NCI-H2107 treated with DMSO at 0.1 percent for 48 hours (cell line): ENCODE results near the gene ENTPD6.
"Not testable (repeated sequence)": the region's sequence is repeated elsewhere in the genome, so short reads cannot be mapped to it uniquely, and the experiment has no call there.

ENCODE experiments used
- DNase-seq: peaks from one replicate; lab custom pipeline; 2025; ENCODE audit not compliant: unreplicated experiment; lab: John Stamatoyannopoulos, UW

Gene ENTPD6

DNA sequence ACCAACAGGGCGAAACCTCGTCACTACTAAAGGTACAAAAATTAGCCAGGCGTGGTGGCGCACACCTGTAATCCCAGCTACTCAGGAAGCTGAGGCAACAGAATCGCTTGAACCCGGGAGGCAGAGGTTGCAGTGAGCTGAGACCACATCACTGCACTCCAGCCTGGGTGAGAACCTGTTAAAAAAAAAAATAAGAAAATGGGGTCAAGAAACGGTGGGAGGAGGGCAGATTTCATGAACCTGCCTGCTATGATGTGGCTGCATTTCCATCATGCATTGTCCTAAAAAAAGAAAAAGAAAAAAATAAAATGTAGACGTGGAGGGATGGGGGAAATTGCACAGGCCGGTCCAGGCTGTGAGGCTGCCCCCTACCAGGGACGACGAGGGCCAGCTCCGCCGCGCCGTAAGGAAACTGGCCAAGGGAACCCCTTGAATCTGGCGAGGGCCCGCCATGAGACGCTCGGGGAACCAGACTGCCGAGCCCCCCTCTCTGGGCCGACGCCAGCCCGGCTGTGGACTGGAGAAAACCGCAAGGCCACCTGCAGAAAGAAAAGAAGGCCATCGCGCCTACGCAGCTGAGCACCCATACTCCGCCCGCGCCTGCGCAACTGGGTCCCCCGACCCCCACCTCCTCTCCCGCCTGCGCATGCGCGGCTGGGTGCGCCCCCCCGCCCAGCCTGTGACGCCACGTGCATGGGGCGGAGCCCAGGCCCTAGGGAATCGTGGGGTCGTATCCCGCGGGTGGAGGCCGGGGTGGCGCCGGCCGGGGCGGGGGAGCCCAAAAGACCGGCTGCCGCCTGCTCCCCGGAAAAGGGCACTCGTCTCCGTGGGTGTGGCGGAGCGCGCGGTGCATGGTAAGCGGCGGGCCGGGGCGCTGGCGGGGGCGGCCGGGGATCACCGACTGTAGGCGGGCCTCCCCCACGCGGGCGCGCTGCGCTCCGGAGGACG is at the start of gene ENTPD6:
Gene ENTPD6, plus strand, starts transcription at position 699 of the 948 bp plus-strand sequence. CDS start 10,825 bp downstream, outside the sequence.
- peak; percentile 62 for DNase-seq

DNA sequence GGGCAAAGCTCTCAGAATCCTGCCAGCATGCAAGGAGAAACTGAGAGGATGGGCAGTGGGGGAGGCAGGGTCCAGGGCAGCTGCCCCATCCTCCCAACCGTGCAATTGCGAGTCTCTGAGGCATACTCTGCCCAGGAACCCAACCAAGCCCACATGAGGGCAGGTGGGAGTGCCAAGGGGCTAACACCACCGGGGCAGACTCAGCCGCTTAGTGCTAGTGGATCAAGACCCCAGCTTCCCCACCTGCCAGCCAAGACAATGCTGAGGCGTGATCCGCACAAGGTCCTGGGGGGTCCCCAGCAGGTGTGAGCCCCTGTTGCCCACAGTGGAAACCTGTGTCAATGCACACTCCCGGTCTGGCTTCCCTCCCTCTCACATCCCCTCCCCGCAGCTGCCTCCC is 48.5 kb upstream of the ENTPD6 start:
- no peak for DNase-seq

DNA sequence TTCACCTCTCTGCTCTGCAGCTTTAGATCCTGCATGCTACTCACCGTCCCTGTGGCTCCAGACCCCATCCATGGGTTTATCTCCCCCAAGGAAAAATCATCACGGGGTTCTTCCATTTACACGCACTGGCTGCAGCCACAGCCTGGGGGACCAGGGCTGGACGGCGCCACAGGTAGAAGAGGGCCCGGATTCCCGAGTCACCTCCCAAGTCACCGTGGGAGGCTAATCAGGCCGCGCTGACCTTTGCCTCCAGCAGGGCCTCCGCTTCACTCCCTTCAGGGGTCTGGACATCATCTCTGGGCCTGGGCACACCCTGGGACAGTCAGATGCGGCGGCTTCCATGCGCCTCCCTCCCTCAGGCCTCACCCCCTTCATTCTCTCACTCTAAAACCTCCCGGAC is 47.8 kb upstream of the ENTPD6 start:
- DNase-seq: no peak

DNA sequence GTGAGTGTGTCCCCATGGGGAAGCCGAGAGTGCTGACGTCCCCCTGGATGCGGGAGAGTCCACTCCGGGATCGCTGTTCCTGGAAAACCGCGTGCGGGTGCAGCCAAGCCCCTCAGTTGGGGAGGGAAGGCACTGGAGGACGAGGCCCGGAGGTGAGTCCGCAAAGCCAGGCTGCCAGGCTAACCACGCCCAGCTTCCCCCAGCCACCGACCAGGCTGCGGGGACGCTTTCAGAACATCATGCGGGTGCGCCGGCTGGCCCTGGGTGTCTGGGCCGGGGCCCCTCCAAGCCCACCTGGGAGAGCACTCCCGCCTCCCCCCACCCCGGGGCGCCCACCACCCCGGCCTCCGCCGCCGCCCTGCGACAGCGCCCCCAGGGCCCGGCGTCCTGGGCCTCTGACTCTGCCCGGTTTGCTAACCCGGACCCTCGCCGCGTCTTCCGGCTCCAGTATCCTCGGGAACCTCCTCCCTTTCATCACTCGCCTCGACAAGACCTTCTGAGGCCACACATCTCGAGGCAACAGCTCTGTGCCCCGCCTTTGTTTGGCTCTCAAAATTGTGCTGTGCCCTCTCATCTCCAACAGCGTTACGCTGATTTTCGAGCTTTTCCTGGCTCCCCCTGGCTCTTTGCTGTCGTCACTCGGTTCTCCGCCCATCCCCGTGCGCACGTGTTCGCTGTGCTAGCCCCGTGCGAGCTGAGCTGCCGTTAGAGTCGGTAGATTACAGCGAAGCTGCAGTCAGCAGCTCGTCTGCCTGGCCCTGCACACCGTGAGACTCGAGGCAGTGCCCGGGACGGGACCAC is 47.1 kb upstream of the ENTPD6 start:
- DNase-seq: no peak

DNA sequence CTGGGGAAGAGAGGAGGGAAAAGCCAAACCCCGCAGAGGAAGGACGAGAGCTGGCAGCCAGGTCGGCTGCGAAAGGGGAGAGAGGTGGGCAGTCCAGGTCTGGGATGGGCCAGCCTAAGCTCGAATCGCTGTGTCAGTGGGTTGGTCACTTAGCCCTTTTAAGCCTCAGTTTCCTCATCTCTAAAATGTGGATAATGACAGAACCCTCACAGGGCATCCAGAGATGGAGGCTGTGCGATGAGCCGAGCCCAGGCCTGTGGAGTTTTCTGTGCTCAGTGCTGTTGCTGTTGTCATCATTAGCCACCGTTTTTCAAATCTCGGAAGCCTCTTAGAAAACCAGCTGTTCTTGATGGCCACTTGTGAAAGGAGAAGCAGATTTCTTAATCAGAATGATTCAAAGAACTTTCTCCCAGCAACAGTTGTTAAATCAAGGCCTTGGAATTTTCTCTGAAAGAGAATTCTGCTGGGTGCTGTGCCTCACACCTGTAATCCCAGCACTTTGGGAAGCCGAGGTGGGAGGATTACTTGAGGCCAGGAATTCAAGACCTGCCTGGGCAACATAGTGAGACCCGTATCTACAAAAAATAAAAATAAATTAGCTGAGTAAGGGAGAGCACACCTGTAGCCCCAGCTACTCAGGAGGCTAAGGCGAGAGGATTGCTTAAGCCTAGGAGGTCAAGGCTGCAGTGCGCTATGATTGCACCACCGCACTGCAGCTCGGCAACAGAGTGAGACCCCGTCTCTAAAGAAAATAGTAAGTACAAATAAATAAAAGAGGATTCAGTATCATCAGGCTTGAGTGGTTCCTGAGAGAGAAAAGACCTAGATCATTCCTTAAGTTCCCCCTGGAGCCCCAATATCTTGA is 46.3 kb upstream of the ENTPD6 start:
- DNase-seq: no peak

DNA sequence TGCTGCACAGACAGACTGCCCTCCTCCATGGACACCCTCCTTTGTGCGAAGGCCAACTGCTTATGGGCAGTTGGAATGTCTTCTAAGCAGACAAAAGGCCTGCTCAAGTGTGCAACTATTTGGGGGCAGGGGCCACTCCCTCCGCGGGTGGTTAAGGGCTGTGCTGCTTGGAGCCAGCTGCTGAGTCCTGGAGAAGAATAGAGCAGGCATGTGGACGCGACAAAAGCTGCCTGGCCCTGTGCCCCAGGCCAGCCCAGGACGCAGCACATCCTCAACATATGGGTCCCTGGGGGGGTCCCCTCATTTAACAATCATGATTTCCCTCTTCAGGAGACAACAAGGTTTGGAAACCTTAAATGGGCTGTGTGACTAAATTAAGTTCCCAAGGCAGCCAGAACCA is 45.5 kb upstream of the ENTPD6 start:
- no peak for DNase-seq

DNA sequence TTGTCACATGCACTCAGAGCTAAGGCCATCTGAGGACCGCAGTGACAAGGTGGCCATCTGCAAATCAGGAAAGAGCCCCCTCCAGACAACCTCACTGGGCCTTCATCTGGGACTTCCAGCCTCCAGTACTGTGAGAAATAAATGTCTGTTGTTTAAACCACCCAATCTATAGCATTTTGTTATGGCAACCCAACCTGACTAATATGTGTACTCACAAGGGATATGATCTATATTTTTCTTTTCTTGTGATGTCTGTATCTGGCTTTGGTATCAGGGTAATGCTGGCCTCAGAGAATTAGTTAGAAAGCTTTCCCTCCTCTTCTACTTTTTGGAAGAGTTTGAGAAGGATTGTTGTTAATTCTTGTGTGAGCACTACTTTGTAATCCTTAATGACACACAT is 37.5 kb upstream of the ENTPD6 start:
- no peak for DNase-seq

DNA sequence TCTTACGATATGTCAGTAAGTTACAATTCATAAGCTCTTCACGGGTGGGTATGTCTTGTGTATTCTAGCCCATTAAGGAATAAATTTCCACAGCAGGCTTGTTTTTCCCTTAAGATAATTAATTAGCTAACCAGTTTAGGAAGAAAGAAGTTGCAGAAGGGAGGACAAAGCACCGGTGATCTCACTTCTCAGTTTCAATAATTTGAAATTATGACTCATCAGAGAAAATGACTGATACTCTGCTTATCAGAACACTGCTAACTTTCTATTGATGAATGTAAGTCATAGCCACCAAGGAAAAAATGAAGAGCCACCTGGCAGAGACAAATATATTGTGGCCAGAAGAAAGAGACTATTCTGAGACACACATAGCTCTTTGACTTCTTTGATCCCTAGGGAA is 35.0 kb upstream of the ENTPD6 start:
- no peak for DNase-seq

DNA sequence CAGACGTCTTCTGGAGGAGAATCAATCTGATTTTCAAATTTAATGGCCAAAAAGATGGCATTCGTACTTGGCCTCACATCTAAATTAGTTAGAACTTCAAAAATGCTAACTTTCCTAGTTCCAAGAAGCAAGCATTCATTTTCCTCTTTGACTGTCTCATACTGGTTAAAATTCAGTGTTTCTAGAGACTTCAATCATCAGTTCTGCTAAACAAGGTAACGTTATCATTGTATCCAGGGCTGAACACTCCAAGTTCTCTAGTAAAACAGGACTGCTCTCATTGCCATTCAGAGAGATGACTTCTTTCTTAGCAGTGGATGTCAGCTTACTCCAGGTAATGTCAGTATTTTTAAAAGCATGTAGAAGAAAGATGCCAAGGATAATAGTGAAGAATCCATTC is 34.6 kb upstream of the ENTPD6 start:
- DNase-seq: no peak

DNA sequence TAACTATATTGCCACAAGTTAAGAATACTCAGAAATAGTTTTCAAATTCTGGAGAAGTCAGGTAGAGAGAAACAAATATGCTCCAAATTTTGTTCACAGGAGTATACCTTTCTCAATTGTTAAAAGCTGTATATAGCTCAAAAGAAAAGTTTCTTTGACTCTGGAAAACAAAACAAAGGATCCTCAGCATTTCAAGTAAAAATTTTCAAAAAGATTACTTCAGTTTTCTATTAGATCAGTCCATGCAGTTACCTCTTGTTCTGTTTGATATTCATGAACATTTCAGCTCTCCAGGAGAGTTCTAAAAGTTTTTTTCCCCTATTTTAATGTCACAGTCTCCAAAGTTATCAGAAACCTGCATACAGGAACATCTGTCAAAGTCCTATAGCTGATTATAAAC is 30.4 kb upstream of the ENTPD6 start:
- no peak for DNase-seq

DNA sequence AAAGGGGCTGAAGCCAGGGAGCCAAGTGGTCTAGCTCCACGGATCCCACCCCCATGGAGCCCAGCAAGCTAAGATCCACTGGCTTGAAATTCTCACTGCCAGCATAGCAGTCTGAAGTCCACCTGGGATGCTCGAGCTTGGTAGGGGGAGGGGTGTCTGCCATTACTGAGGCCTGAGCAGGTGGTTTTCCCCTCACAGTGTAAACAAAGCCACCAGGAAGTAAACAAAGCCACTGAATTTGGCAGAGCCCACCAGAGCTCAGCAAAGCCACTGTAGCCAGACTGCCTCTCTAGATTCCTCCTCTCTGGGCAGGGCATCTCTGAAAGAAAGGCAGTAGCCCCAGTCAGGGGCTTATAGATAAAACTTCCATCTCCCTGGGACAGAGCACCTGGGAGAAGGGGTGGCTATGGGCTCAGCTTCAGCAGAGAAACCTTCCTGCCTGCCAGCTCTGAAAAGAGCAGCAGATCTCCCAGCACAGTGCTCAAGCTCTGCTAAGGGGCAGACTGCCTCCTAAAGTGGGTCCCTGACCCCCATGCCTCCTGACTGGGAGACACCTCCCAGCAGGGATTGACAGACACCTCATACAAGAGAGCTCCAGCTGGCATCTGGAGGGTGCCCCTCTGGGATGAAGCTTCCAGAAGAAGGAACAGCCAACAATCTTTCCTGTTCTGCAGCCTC is 29.3 kb upstream of the ENTPD6 start:
- DNase-seq: not testable (repeated sequence)

DNA sequence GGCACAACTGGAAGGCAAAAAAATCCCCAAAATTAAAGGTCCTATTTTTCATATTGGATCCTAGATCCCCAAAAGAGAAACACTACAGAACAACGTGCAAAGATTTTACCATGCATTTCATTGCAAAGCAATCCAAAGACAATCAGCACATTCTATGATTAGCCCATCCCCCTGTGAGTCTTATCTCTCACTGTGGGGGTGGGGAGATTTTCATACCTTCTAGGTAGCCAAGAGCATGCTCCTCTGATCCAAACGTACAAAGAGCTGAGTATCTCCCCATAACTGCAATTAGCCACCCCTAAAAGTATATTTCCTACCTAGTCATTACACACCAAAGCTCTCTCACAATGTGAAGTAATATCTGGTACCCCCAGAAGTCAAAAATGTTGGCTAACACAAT is 22.2 kb upstream of the ENTPD6 start:
- DNase-seq: no peak

DNA sequence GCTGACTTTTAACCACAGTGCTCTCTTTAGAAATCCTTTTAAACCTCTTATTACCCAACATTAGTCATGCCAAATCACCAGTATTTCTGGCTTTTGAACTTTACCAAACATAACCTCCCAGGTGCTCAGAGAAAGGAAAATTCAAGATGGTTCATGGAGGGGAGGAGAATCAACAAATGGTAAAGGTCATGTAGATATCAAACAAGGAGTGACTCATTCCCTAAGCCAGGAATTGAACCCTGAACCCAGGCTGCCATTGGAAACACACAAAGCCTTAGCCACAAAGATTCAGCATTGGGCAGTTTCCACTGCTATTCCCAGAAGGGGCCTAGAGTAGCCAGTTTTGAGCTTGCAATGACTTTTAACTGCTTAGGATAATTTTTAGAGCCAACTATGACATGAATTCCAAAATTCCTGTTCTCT is 21.6 kb upstream of the ENTPD6 start:
- no peak for DNase-seq

DNA sequence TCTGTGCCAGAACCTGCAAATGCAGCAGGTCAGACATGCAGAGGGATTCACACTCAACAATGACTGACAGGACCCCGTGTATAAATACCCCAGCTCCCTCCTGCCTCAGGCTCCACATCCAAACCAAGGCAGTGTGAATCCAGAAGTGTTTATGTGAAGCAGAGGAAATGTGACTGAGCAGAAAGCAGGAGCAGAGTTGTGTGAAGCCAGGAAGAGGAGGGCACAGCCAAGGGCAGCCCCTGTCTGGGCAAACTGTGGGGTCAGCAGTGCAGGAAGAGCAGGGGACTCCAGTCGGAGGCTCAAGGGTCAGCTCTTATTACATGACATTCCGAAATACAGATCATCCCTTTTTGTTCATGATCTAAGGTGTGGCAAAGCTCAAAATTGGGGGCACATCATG is 19.3 kb upstream of the ENTPD6 start:
- DNase-seq: no peak

DNA sequence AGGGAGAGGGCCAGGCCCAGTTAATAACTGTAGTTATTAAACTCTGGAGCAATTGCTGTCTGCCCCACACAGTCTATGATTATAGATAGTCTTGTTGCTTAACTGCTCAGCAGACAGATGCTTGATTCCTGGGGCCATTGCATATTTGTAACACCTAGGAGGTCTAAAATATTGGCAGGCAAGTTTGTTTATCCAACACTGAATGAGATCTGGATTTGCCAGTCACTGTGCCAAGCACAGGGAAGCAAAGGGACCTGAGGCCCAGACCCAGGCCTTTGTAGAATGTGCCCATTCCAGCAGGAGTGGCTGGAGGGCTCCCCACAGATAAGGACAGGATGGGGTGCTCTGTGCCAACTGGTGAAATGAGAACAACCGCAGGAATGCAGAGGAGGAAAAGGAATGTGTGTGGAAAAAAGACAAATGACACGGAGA is 17.6 kb upstream of the ENTPD6 start:
- DNase-seq: no peak

DNA sequence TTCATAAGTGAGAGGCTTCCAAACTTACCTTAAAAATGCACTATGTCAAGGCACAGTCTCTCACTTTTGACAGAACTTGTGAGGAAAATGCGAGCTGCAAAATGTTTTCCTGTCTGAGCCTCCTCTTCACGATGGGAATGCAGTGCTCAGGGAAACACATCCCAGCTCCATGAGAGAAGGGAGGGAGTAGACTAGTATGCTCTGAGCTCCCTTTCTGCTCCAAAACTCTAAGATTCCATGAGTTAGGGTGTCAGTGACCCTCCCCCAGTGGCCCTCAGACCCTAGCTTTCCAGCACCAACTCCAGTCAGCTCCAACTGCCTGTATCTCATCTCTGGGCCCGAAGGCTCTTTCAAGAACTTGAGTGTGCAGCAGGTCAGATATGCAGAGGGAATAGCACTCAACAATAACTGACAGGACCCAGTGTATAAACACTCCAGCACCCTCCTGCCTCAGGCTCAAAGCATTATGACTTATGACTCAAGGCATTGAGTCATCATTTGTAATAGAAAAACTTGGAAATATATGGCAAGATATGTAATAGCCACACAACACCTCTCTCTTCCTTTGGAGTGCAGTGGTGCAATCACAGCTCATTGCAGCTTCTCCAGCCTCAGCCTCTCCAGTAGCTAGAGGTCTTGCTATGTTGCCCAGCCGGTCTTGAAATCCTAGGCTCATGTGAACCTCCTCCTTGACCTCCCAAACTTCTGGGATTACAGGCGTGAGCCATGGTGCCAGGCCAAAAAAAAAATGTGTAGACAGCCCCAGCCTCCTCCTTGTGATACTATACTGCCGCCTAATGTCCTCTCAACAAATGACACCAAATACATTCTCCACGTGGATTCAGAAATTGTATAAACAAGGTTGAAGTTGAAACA is 16.7 kb upstream of the ENTPD6 start:
- peak; percentile 39 for DNase-seq

DNA sequence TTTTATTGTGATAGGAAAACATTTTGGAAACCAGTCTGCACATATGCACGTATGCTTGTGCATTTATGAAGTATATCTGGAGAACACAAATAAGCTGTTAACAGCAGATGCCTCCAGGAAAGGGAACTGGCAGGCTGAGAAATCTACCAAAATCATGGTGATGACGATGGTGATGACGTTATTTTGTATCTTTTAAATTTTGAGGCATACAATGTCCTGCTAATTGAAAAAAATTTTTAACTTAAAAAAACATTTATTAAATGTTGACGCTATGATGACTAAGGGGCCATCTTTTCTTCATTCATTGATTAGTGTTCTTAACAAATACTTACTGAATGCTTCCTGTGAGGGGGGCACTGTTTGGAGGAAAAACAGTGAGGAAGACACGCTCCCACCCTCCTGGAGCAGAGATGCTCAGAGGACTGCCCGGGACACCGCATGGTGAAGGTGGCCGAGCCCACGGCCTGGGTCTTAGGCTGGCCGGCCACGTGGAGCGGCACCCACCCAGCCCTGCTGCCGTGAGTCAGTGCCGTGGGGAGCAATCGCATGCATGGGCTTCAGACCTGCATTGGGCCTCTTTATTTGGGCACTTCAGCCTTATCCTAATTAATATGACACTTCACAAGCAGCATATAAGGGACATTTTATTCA is 15.9 kb upstream of the ENTPD6 start:
- no peak for DNase-seq

DNA sequence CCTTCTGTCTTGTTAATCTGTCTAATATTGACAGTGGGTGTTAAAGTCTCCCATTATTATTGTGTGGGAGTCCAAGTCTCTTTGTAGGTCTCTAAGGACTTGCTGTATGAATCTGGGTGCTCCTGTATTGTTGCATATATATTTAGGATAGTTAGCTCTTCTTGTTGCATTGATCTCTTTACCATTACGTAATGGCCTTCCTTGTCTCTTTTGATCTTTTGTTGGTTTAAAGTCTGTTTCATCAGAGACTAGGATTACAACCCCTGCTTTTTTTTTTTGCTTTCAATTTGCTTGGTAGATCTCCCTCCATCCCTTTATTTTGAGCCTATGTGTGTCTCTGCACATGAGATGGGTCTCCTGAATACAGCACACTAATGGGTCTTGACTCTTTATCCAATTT is 11.1 kb upstream of the ENTPD6 start:
- DNase-seq: not testable (repeated sequence)

DNA sequence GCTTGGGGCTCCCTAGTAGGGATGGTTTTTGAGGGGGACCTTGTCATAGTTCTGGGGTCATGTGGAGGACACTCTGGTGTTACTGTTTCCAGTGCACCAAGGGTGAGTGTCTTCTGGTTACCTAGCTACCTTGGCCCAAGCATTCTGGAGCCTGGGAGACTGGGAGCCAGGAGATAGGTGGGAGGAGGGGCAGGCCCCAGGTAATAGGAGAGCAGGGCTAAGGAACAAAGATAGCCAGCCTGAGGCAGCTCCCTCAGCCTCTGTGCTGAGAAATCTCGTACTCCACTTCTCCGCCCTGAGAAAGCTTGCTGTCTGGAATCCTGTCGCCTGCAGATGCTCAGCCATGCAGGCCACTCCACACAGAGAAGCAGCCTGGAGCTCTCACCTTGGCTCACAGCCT is 8.3 kb upstream of the ENTPD6 start:
- no peak for DNase-seq
